Astrocyte (in vitro differentiated cells and primary cell): ENCODE measurements around the gene RASL10B.

Experiments
- CTCF ChIP-seq: IDR thresholded peaks from 2 replicates; pipeline ENCODE4 v1.5.1; 2011; ENCODE audit warnings: low read depth, mild to moderate bottlenecking, inconsistent platforms, low read length, moderate library complexity; ENCODE audit not compliant: insufficient read depth
- EZH2 ChIP-seq: IDR thresholded peaks from 2 replicates; pipeline ENCODE4 v1.6.1; 2012; ENCODE audit warnings: mild to moderate bottlenecking, low read length, inconsistent platforms; ENCODE audit not compliant: insufficient read depth

GRCh38 chr17:35775583-35775982, 44.1 kb downstream of the RASL10B start:
- TF ChIP-seq EZH2: no peak
- no peak for TF ChIP-seq CTCF
